GM19467 (cell line): ENCODE results near the gene GTPBP3.
"Not testable (repeated sequence)": the region's sequence is repeated elsewhere in the genome, so short reads cannot be mapped to it uniquely, and the experiment has no call there.

ENCODE experiments used
- ATAC-seq: cut with Tn5 transposase; IDR thresholded peaks from one replicate; pipeline ENCODE4 v1.9.1; 2021; ENCODE audit warnings: mild to moderate bottlenecking, moderate library complexity; ENCODE audit not compliant: unreplicated experiment

GTPBP3 gene

DNA sequence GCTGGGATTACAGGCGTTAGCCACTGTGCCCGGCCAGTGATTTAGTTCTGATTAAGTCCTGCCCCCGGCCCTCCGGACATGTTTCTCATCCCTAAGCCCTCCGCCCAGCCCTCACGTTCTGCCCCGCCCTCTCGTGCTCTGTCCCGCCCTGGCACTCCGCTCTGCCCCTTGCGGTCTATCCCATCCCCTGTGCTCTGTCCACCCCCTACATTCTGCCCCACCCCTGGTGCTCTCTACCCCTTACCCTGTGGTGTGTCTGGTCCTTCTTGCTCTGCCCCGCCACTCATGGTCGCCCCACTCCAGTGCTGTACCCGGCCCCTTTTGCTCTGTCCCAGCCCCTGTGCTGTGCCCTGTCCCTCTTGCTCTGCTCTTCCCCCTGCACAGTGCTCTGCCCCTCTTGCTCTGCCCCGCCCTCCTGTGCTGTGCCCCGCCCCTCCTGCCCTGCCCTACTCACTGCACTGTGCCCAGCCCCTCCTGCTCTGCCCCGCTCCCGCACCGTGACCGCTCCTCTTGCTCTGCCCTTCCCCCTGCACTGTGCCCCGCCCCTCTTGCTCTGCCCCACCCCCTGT, 3.0 kb downstream of the GTPBP3 start:
- no peak for ATAC-seq

- ATAC-seq: no peak
These were observed 3.6 kb downstream of the GTPBP3 start for GRCh38 chr19:17340871-17341357.

DNA sequence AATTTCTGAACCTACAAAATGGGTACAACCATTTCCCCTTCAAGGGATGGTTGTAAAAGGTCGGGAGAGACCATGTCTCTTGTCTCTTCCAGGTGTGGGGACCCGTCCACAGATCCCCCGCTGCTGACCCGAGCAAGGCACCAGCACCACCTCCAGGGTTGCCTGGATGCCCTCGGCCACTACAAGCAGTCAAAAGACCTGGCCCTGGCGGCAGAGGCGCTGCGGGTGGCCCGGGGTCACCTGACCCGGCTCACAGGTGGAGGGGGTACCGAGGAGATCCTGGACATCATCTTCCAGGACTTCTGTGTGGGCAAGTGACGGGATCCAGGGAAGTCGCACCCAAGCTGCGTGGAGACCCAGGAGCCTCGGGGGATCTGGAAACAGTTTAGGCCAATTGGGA, 4.0 kb downstream of the GTPBP3 start:
- no peak for ATAC-seq

GRCh38 chr19:17341845-17342244, 4.5 kb downstream of the GTPBP3 start:
- ATAC-seq: no peak

DNA sequence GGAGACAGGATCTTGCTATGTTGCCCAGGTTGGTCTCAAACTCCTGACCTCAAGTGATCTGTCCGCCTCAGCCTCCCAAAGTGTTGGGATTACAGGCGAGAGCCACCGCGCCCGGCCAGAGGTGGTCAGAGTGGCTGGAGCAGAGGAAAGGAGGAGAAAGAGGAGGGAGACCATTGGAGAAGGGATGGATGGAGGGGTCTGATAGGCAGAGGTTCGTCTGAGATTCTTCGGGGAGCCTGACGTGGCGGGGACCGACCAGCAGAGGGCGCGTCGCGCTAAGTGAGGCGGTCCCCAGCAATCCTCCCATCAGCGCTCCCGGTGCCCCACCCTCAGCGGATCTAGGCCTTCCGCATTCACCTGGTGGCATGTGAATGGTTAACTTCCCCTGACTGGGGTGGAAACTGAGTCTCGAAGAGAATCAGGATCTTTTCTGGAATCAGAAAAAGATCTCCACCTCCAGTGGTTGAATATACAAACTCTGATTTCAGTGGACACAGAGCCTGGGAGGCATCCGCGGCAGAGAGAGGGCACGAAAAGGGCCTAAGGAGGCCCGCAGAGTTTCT, 8.8 kb downstream of the GTPBP3 start:
- ATAC-seq: no peak

GRCh38 chr19:17347361-17347760, 10.0 kb downstream of the GTPBP3 start:
- ATAC-seq: no peak

DNA sequence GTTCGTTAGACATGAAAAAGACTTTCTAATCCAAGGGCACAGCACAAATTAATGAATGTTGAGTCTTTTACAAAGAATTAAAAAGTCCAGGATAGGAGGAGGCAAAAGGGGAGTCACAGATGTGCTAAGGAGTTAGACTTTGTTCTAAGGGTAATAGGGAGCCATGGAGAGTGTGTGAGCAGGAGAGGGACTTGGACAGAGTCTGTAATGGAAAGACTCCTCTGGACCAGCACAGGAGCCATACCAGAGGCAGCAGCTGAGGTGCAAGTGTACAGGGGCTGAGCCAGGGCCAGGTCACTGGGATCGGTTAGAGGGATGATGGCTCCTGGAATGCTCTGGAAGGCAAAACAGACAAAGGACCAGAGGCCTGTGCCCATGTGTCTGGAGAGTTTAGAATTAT, 10.5 kb downstream of the GTPBP3 start:
- ATAC-seq: no peak

DNA sequence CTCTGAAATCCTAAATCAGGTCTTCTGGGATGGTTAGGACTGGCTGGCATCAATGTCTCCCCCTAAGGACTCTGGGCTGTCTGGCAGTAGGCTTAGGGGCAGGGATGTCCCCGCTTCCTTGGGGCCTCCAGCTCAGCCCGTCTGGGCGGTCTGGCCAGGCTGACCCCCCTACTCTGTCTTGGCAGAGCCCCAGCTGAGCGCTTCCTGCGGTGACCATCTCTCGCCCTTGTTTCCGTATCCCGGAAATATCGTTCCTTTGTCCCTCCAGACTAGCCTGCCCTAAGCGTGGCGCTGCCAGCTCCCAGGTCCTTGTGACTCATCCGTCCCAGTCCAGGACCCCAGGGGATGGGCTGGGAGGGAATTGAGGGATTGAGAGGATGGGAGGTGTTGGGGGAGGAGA, 11.3 kb downstream of the GTPBP3 start:
- no peak for ATAC-seq

DNA sequence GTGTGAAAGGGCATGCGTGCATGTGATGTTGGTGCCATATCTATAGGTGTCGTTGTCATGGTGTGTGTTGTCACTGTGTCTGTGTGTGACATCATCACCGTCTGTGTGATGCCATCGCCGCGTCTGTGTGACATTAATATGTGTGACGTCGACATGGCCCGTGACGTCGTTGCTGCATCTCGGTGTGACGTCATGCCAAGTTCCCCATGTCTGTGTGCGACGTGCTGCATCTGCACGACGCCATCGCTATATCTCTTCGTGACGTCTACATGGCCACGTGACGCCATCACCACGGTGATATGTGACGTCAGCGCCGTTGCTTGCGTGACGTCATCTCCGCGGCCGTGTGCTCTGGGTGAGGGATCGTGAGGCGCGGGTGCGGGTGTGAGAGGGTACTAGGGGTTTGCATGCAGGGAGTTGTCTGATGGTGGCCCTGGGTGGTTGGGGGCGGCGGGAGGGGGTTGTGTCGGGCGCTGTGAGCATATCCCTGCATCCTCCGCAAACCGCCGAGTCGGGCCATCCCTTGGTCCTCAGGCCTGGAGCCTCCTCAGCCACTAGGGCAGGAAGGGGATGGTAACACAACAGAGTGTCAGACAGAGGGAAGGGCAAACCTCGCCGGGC, 14.6 kb downstream of the GTPBP3 start:
- no peak for ATAC-seq

- ATAC-seq: no peak
These were observed 15.4 kb downstream of the GTPBP3 start for GRCh38 chr19:17352608-17353280.

DNA sequence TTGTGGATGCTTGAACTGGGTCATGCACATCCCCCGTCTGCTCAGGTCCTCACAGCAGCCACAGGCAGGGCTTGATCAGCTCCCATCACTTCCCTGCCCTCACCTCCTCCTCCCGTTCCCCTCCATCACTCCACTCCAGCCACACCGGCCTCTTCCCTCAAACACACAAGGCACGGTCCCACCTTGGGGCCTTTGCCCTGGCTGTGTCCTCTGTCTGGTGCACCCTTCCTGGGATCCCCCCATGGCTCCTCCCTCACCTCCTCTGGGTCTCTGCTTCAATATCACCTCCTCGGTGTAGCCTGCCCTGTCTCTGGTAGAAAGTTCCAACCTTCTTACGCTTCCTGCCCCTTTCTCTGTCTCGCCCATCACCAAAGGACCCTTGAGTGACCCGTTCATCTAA, 16.0 kb downstream of the GTPBP3 start:
- no peak for ATAC-seq

DNA sequence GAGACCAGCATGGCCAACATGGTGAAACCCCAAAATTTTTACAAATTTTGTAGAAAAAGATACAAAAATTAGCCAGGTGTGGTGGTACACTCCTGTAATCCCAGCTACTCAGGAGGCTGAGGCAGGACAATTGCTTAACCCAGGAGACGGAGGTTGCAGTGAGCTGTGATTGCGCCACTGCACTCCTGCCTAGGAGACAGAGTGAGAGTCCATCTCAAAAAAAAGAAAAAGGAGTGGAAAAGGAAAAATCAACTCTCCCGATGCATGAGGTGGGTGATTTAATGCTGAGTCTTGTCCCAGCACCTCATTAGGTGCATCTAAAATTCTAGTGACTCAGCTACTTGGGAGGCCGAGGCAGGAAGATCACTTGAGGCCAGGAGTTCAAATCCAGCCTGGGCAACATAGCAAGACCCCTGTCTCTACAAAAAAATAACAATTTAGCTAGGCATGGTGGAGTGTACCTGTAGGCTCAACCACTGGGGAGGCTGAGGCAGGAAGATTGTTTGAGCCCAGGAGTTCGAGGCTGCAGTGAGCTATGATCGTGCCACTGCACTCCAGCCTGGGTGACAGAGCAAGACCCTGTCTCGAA, 19.8 kb downstream of the GTPBP3 start:
- no peak for ATAC-seq

- no peak for ATAC-seq
These were observed 20.4 kb downstream of the GTPBP3 start for GRCh38 chr19:17357724-17358123.

- no peak for ATAC-seq
These were observed 21.0 kb downstream of the GTPBP3 start for GRCh38 chr19:17358395-17358794.

DNA sequence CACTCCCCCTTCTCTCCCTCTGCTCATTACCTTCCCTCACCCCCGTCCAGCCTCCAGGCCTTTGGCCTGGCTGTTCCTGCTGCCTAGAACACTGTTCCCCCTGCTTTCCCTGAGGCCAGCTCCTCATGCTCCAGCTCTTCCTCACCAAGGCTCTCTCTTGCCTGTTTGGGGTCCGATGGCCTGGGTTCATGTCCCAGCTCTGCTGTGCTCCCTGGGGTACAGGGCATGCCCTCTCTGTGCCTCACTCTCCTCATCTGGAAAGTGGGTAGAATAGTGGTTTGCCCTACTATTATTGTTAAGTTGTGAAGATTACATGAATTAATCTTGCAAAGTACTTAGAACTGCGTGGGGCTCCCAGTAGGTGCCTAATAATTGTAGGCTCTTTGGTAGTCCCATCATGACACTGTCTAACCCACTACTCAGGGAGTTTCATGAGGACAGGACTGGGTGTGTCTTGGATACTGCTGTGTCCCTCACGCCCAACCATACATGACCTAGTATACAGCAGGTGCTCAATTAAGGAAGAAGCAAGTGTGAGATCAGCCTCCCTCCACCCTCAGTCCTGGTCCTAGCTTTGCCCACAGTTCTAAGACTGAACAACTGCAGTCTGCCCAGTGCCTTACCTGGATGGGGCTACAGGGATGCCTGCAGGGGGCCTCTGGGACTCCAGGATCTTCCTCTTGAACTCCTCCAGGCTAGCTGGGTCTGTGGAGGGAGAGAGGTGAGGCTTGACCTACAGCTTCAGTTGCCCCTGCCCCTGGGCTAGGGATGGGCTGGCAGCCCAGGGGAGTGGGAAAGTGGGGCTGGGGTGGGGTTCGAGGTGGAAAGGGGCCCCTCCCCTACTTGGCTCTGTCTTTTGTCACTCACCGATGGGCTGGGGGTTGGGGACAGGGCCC, 22.8 kb downstream of the GTPBP3 start:
- no peak for ATAC-seq

DNA sequence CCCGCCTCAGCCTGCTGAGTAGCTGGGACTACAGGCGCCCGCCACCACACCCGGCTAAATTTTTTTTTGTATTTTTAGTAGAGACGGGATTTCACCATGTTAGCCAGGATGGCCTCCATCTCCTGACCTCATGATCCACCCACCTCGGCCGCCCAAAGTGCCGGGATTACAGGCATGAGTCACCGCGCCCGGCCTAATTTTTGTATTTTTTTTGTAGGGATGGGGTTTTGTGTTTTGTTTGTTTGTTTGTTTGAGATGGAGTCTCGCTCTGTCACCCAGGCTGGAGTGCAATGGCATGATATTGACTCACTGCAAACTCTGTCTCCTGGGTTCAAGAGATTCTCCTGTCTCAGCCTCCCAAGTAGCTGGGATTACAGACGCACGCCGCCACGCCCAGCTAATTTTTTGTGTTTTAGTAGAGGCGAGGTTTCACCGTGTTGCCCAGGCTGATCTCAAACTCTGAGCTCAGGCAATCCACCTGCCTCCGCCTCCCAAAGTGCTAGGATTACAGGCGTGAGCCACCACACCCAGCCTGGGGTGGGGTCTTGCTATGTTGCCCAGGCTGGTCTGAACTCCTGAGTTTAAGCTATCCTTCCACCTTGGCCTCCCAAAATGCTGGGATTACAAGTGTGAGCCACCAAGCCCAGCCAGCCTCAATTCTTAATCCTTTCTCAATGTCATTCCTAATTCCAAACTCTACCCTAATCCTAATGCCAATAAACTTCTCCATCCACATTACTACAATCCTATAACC, 26.7 kb downstream of the GTPBP3 start:
- ATAC-seq: not testable (repeated sequence)

DNA sequence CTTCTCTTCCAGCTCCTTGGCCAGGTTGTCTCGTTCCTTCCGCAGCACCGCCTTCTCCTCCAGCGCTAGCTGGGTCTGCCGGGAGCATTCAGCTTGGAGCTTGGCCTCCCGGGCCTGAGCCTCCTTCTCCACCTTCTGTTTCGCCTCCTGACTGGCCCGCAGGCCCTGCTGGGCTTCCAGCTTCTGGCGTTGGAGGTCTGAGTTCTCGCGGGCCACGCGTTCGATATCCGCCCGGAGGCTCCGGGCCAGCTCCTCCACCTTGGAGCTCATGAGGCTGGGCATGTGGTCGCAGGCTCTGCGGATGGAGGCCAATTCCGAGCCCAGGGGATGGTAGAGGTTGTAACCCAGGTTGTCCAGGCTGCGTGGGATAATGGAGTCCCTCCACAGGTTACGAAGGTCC, 28.0 kb downstream of the GTPBP3 start:
- ATAC-seq: no peak

- peak; percentile 50 for ATAC-seq
These were observed 32.8 kb downstream of the GTPBP3 start for GRCh38 chr19:17370026-17370587.

DNA sequence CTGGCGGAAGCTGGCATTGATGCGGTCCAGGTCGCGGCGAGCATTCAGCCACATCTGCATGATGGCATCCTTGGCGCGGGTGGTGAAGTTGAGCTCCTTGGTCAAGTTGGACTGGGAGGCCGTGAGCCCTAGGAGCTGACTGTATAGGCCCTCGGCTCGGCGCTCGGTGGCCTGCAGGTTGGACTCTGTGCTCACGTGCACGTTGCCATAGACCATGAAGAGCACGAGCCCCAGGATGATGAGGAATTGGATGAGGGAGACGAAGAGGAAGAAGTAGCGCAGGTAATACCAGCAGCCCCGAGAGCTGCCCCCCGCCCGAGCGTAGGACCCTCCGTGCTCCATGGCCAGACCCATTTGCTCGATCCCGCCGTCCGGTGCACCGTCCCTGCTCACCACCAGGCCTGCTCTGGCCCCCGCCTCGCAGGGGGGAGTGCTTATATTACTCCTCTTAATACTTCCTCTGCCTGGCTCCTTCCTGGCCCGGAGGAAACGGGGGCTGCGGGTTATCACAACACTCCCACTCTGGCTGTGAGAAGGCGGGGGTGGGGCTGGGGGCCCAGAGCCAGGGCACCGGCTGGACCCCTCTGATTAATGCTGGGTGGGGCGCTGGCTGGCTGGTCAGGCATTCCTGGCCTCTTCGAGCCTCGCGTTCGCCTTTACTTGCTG, 39.7 kb downstream of the GTPBP3 start, which contains the start of gene PLVAP:
Gene PLVAP, minus strand, starts transcription at position 408 of the 666 bp plus-strand sequence. Its CDS starts 54 bp downstream, at position 354.
- ATAC-seq: no peak
